ENCODE measurements around the gene ALOX5. TPM values are rescaled to one million over a fixed set of nuclear protein-coding genes. Genes with fewer than 3 reads are reported as not detected.

Gene ALOX5
- total and polyA plus RNA-seq, 10 of the 15 experiments (the other 5 are each of a cell fraction or from before 2014, with no cell fraction given) = 0.43 to 102 (median 34.2) TPM

- TF ChIP-seq ZSCAN29 (IDR thresholded peaks at IDR 0.05) (no peak), BACH1 (IDR thresholded peaks at IDR 0.05; ENCODE audit: borderline replicate concordance) (no peak), KLF5 (IDR thresholded peaks at IDR 0.05; ENCODE audit: partially characterized antibody) (no peak), CEBPB (IDR thresholded peaks at IDR 0.05; ENCODE audit: borderline replicate concordance in 1 of 2, low read depth in 2 of 2, low read length in 2 of 2) (no peak), SIX5 (IDR thresholded peaks at IDR 0.05; ENCODE audit: low read depth, low read length, severe bottlenecking) (no peak), JUNB (IDR thresholded peaks at IDR 0.05) (0 out of 2 replicates have a peak, but pooled peaks have one; percentile 8)
These were observed 86.3 kb downstream of the ALOX5 start (continued) for GRCh38 chr10:45460235-45460878.

- Histone ChIP-seq H4K20me1 (ENCODE audit: control insufficient read depth, insufficient read depth) (no peaks in the 10 kb centered on the region), H3K4me2 (ENCODE audit: control insufficient read depth, insufficient read depth) (peak overlapping the region; percentile 95), H3K27ac (ENCODE audit: control insufficient read depth, insufficient read depth) (peak overlapping the region; percentile 99), H3K4me3 (peak overlapping the region; percentile 43; the same call in 1 of the 2 replicates), H3K36me3 (ENCODE audit: control insufficient read depth in 2 of 2, insufficient read depth in 2 of 2, low read length in 1 of 2) (peaks cover 2 to 3% of the 10 kb centered on the region in 2 experiments; a peak in 1 of 4 replicates), H2AFZ (ENCODE audit: control insufficient read depth, low read depth, low read length) (peak overlapping the region; percentile 33; the same call in 1 of the 2 replicates), H3K27me3 (replicated peaks in 1 of 2; ENCODE audit: control insufficient read depth in 2 of 2, insufficient read depth in 2 of 2, low read length in 1 of 2) (no peaks in the 10 kb centered on the region), H3K4me1 (ENCODE audit: control insufficient read depth, insufficient read depth, low read length) (peaks cover 50% of the 10 kb centered on the region), H3K9ac (ENCODE audit: control insufficient read depth, insufficient read depth, low read length) (peak overlapping the region; percentile 74), H3K9me3 (replicated peaks; ENCODE audit: control insufficient read depth, insufficient read depth, low read length) (no peaks in the 10 kb centered on the region), H3K79me2 (ENCODE audit: control insufficient read depth, insufficient read depth, low read length) (peaks cover 20% of the 10 kb centered on the region)
- ATAC-seq = peak; percentile 80
- FAIRE-seq = peak; percentile 94
- ChIA-PET CTCF (interaction anchor here (1.0 to 3.4 kb wide), 10 partner anchors 11 to 568 kb away, joined by 3 to 25 read pairs (median 6); partner anchors contain the start of gene ZFAND4), POLR2A (interaction anchor here (0.6 to 1.7 kb wide), 4 partner anchors 33 to 562 kb away, joined by 3 to 4 read pairs (median 4); no protein-coding TSS in a partner anchor), RAD21 (ENCODE audit: unreplicated experiment) (interaction anchor here (0.7 to 3.3 kb wide), 16 partner anchors 21 to 466 kb away, joined by 3 to 51 read pairs (median 5); partner anchors contain the start of gene ZFAND4), SMC1A (ENCODE audit: uncharacterized antibody, unreplicated experiment) (interaction anchor here (1.2 to 5.3 kb wide), 18 partner anchors 10 to 213 kb away, joined by 3 to 56 read pairs (median 6); partner anchors contain the start of gene ZFAND4)
- in situ Hi-C loops (cut with MboI) (loop anchor here (5.0 to 10.0 kb wide), 4 partner anchors 209 to 566 kb away; partner anchors contain the start of genes WASHC2C and ZFAND4), intact Hi-C loops (cut with micrococcal nuclease; ENCODE audit: unreplicated experiment) (loop anchor here (1.0 to 10.0 kb wide), 3 partner anchors 41 to 564 kb away; no protein-coding TSS in a partner anchor)
- BruUV-seq (replicated peaks) = no TSS peak
- 1% methylated on average over 7 of the region's 7 CpGs for WGBS (ENCODE audit: insufficient coverage, insufficient replicate concordance, low lambda C conversion rate, missing lambda C conversion rate)
- peak; percentile 91 for DNase-seq (ENCODE audit: low read depth, low spot score)
- 0 out of 2 replicates have a peak, but pooled peaks have one; percentile 15 for TF ChIP-seq BACH1 (IDR thresholded peaks at IDR 0.05; ENCODE audit: borderline replicate concordance)
- TF ChIP-seq, protein P1, sequence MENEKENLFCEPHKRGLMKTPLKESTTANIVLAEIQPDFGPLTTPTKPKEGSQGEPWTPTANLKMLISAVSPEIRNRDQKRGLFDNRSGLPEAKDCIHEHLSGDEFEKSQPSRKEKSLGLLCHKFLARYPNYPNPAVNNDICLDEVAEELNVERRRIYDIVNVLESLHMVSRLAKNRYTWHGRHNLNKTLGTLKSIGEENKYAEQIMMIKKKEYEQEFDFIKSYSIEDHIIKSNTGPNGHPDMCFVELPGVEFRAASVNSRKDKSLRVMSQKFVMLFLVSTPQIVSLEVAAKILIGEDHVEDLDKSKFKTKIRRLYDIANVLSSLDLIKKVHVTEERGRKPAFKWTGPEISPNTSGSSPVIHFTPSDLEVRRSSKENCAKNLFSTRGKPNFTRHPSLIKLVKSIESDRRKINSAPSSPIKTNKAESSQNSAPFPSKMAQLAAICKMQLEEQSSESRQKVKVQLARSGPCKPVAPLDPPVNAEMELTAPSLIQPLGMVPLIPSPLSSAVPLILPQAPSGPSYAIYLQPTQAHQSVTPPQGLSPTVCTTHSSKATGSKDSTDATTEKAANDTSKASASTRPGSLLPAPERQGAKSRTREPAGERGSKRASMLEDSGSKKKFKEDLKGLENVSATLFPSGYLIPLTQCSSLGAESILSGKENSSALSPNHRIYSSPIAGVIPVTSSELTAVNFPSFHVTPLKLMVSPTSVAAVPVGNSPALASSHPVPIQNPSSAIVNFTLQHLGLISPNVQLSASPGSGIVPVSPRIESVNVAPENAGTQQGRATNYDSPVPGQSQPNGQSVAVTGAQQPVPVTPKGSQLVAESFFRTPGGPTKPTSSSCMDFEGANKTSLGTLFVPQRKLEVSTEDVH (IDR thresholded peaks at IDR 0.05; ENCODE audit: low read depth, partially characterized antibody) = no peak
- TF ChIP-seq, protein P2, sequence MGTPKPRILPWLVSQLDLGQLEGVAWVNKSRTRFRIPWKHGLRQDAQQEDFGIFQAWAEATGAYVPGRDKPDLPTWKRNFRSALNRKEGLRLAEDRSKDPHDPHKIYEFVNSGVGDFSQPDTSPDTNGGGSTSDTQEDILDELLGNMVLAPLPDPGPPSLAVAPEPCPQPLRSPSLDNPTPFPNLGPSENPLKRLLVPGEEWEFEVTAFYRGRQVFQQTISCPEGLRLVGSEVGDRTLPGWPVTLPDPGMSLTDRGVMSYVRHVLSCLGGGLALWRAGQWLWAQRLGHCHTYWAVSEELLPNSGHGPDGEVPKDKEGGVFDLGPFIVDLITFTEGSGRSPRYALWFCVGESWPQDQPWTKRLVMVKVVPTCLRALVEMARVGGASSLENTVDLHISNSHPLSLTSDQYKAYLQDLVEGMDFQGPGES (IDR thresholded peaks at IDR 0.05) = no peak
- no peak for TF ChIP-seq SIX5 (IDR thresholded peaks at IDR 0.05; ENCODE audit: low read depth, low read length, severe bottlenecking)
- TF ChIP-seq ZNF207 (IDR thresholded peaks at IDR 0.05; ENCODE audit: borderline replicate concordance) = no peak
- peak; percentile 74 for TF ChIP-seq YY1 (IDR thresholded peaks at IDR 0.05; ENCODE audit: low read depth, low read length)
- TF ChIP-seq BCL11A (IDR thresholded peaks at IDR 0.05; ENCODE audit: low read depth, low read length) = peak; percentile 88
- peak; percentile 90 for TF ChIP-seq IKZF1 (conservative IDR thresholded peaks at IDR 0.05)
These were observed 87.0 kb downstream of the ALOX5 start for GRCh38 chr10:45461034-45461433.
